Renal cortex interstitium (tissue), 11 donors: ENCODE results near the gene SPIC. TPM values are rescaled to one million over a fixed set of nuclear protein-coding genes. Genes with fewer than 3 reads are reported as not detected.

ENCODE experiments used
- DNase-seq, 11 donors: peaks; one replicate each; pipeline ENCODE4 v3.0.0-alpha.2; 2013; ENCODE audit warnings: low read depth in 9 of 11, low spot score in 4 of 11; ENCODE audit errors: extremely low read depth in 1 of 11
- polyA plus RNA-seq, 3 donors: library from polyadenylated mRNA; unstranded; fragments of 120-200 nt; gene quantifications; one replicate each; pipeline ENCODE4 v1.2.1, GENCODE V29; 2013; ENCODE audit not compliant: insufficient read length in 3 of 3

Gene SPIC
- polyA plus RNA-seq, 3 donors: not detected

DNA sequence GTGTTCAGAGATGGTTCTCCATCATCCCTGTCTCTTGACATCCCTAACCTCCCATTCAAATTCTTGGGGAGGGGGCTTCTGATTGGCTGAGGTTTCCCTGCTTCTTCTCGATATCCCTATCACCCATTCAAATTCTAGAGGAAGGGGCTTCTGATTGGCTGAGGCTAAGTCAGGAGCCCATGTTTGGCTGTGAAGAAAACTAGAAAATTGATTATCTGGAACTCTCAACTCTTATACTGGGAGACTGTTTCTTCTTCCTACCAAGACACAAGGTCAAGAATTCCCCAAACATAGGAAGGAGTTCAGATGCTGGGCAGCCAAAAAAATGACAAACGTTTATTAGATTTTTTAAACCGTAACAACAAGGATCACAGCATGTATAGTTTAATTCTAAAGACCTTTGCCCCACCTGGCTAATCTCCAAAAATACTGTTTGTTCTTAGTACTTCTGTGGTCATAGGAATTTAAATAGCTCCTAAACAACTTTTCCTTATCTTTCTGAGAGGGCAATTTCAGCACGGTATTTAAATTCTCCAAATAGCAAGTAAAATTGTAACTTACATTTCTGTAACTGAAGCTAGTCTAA, 26.4 kb downstream of the SPIC start:
- peak; percentile 50 to 89 (median 76) for DNase-seq

DNA sequence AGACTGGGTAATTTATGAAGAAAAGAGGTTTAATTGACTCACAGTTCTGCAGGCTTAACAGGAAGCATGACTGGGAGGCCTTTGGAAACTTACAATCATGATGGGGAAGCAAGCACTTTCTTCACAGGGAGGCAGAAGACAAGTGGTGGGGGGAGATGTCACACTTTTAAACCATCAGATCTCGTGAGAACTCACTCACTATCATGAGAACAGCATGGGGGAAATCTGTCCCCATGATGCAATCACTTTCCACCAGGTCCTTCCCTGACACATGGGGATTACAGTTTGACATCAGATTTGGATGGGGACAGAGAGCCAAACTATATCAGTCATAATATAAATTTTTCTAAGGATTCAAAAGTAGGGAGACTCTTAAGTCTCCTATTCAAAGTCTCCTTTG, 46.0 kb downstream of the SPIC start:
- DNase-seq: no peak

DNA sequence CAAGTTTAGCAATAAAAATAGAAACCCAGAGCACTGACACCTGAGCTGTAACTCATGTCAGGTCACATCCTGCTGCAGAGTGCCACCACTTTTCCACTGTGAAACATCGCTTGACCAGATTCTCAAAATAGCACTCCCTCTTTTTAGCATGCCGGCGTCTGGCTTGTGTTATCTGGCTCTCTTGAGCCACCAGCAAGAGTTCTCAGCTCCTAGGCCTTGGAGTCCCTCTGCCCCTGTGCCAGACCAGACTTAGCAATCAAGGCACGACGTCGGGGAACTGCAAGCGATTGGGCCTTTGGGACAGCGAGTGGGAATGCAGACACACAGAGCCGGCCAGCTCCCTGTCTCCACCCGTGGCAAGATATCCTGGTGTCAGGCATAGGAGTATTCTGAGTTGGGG, 52.5 kb downstream of the SPIC start:
- DNase-seq: peak in 2 of 11 donors; percentile 5 to 25

GRCh38 chr12:101536069-101536674, 61.0 kb downstream of the SPIC start:
- DNase-seq: no peak

Other genes with a start within 250 kb of the SPIC start
- gene UTP20, start 195.2 kb upstream of the SPIC start, polyA plus RNA-seq: 10 to 100 TPM; 17.5 to 20.3 (median 18.1) TPM
- gene ARL1, start 67.6 kb upstream of the SPIC start, polyA plus RNA-seq: 100 to 1,000 TPM; 130 to 148 (median 141) TPM
- 1 to 10 TPM in 1 of 3 donors, under 1 TPM in 1, not detected in 1; 0.08 to 1.0 TPM for gene MYBPC1, start 119.6 kb downstream of the SPIC start, polyA plus RNA-seq
- gene CHPT1, start 222.3 kb downstream of the SPIC start, polyA plus RNA-seq: 10 to 100 TPM; 32.5 to 48.0 (median 41.5) TPM